Thyroid gland (tissue), 4 donors: ENCODE data around the gene CDC26.

Experiments
- POLR2A ChIP-seq, 2 donors: fragments of 450-650 bp; IDR thresholded peaks; one replicate each; pipeline ENCODE4 v1.6.1; 2017; ENCODE audit warnings: antibody characterized with exemption in 2 of 2, mild to moderate bottlenecking in 2 of 2, moderate library complexity in 1 of 2
- TF ChIP-seq, protein P1 (sequence below), 6 experiments: fragments of 200-600 bp in 3 of 6; fragments of 450-650 bp in 3 of 6; sonication (generic) in 3 of 6; IDR thresholded peaks; one replicate each; pipeline ENCODE4 v1.5.1; 2016 to 2019; ENCODE audit warnings: antibody characterized with exemption in 6 of 6, mild to moderate bottlenecking in 2 of 6, inconsistent platforms in 1 of 6, moderate library complexity in 1 of 6

DNA sequence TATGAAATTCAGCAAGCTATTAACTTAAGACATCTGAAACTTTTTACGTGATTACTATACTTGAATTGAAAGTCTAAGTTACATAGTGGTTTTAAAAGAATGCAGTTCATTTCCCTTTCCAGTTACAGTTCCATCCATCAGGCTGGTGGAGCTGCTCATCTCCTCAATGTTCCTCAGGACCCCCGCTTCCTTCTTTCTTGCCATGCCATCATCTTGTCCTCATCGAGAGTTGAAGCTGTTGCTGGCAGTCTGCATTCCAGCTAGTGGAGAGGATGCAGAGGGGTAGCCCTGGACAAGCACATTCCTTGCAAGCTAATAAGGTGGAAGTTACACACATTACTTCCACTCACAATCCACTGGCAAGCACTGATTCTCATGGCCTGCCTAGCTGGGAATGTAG, 36.6 kb upstream of the CDC26 start:
- TF ChIP-seq, protein P1, sequence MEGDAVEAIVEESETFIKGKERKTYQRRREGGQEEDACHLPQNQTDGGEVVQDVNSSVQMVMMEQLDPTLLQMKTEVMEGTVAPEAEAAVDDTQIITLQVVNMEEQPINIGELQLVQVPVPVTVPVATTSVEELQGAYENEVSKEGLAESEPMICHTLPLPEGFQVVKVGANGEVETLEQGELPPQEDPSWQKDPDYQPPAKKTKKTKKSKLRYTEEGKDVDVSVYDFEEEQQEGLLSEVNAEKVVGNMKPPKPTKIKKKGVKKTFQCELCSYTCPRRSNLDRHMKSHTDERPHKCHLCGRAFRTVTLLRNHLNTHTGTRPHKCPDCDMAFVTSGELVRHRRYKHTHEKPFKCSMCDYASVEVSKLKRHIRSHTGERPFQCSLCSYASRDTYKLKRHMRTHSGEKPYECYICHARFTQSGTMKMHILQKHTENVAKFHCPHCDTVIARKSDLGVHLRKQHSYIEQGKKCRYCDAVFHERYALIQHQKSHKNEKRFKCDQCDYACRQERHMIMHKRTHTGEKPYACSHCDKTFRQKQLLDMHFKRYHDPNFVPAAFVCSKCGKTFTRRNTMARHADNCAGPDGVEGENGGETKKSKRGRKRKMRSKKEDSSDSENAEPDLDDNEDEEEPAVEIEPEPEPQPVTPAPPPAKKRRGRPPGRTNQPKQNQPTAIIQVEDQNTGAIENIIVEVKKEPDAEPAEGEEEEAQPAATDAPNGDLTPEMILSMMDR (IDR thresholded peaks at IDR 0.05): no peak
- TF ChIP-seq POLR2A (IDR thresholded peaks at IDR 0.05): no peak
